ENCODE data around the gene STAMBPL1.
A peak's percentile ranks its signal among the peaks of the same experiment; 100 is the strongest.

Gene STAMBPL1

DNA sequence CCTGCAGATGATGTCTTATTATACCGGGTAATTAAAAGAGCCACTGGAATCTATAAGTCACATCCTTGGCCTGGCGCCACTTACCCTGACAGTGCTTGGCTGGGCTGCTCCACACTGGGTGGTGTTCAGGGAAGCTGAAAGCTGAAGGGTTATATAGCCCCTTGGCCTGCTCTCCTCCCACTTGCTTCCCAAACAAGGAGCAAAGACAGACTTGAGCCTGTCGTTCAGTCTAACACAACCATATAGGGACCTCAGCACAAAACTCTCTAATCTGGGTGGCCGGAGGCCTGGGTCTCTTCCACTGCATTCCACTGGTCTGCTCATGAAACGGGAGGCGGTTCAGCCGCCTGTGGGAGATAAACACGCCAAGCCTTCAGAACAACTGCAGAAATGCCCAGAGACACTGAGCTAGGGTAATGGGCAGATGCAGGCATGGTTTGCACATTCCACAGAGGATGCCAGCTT is 72.6 kb downstream of the STAMBPL1 start, which contains the start of gene ACTA2:
TSS of gene ACTA2 (minus strand) at position 127 of the 465 bp plus-strand sequence. CDS start 3,843 bp downstream, outside the sequence.
- peak; percentile 99 for DNase-seq

DNA sequence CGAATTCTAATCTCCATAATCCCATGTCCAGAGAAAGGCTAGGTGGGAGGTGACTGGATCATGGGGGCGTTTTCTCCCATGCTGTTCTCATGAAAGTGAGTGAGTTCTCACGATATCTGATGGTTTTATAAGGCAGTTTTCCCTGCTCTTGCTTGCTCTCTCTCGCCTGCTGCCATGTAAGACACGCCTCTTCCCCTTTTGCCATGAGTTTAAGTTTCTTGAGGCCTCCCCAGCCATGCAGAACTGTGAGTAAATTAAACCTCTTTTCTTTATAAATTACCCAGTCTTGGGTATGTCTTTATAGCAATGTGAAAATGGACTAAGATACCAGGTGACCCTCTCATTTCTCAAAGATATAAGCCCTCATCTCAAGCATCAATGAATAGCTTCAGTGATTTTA is 73.6 kb downstream of the STAMBPL1 start:
- DNase-seq, result no peak

DNA sequence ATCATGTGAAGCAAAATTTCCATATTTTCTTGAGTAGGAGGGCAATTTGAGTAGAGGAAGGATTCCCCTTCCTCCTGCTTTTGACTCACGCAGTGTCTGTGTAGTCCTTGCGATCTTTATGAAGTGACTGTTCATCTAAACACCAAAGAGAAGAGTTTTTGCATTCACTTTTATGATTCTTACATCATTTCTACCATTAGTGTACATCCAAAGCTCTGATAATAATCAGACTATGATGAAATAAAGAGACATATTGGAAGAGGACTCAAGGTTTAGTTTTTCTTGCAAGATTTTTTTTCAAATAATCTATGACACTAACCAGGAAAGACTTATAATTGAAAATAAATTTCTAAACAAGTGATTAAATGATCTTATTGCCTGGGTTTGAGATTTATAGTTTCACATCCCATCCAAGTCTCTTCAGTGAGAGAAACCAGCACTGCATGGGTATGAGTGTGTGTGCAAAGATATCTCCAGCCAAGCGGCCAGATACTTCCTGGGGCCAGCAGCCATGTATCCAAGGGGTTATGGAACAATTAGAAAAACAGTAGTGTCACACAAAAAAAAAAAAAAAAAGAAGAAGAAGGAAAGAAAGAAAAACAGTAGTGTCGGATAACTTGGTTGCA is 74.5 kb downstream of the STAMBPL1 start:
- no peak for DNase-seq

DNA sequence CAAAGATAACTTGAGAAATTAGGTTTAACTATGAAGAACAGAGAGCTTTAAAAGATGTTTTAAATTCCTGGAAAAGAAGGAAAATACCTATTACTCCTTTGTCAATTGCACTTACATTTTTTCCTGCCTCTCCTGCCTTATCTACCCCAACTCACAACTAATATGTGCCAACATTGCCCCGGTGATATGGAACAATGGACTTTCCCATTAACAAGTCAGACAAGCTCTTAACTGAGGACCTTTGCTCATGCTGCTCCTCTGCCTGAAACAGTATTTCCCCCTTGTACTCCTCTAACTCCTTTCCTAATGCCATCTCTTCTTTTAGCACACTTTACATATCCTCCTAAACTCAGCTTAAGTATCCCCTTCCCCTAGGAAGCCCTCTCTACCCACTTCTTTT is 77.3 kb downstream of the STAMBPL1 start:
- no peak for DNase-seq

DNA sequence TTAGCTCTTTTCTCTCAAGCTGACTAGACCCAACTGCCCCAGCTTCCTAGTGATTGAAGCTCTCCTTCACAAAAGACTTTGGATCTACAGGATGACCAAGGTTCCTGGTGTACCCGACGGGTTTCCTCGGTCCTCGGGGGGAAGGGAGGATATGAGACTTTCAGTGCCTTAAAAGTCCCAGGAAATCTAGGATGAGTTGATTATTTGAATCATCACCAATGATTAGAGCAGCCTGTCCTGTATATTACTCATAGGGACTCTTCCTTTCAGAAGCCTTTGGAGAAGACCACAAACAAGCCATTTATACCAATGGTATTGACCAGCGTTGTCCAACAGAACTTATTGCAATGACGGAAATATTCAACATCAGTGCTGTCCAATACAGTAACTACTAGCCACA is 78.7 kb downstream of the STAMBPL1 start:
- DNase-seq, result no peak

DNA sequence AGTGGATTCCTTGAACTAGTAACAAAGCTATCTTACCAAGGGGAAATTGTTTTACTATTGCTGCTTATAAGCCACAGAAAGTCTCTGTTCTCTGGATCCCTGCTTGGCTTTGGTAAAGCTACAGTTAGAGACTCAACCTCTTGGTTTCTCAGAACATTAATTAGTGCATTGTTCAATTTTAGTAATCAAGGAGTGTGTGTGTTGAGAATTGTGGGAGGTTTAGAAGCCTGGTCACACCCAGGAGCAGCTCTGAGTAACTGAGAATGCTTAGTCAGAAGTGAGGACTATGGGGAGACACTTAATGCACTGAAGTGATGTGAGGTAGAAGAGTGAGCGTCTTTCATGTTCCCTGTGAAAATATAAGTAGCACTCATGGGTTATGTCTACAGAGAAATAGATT is 80.8 kb downstream of the STAMBPL1 start:
- no peak for DNase-seq

DNA sequence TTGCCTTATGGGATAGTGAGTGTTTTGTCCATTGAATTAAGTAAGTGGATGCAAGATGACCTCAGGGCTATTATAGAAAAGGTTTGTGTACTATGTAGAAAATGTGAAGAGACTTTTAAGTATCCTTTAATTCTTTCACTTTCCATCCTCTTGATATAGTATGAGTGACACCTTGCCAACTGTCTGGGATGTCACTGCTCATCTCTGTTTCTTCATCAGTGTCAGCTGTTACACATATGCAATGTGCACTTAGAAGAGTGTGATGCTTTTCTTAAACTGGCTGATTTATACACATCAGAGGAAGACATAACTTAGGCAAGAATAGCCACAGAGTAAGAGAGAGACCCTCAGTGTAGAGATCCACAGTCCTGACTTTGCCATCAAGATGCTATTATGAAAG is 81.2 kb downstream of the STAMBPL1 start:
- DNase-seq, result no peak

DNA sequence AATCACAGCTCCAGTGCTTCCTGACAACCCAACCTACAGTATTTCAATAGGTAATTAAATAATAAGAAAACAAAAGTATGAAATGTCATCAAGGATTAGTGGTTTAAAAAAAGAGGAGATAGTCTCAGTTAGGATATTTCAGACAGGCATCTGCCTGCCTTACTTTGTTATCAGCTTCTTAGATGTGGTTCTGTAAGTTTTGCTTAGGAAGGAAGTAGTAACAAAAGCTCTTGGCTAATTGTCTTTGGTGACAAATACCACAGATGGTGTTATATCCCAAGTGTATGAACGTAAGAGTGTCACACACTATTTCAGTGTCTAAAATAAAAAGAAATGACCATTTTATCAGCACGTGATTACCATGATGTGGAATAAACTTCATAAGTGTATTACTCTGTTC is 82.3 kb downstream of the STAMBPL1 start:
- DNase-seq, result no peak

DNA sequence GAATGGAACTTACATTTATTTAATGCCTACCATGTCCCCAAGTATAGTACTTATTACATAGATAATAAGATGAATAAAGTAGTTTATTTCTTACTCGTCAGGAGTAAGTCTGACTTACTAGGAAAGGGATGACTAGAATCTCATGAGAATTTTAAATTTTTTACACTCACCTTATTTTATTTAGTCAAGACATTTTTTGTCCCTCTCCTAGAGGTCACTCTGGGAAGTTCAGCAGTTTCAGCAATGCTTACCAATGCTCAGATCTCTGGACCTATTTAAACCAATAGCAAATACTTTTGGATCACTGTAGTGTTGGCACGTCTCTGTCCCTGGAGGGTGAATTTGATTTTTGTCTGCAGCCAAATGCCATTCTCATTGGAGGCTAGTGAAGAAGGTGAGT is 83.3 kb downstream of the STAMBPL1 start:
- no peak for DNase-seq

DNA sequence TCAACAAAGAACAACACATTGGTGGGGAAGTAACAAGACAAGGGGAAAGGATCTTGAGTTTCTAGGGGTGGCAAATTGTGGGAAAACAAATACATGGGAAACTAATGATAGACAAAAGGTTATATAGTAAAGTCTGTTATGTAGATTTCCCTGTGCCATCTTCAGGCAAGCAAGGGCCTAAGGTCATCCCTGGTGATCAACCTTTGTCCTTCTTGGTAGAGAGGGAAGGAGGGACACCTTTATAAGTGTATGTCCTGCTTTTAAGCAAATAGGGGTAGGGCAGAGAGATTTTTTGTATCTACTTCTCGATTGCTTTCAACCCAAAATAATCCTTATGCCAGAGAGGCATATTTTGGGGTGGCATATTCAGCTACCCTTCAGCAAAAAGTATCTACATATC is 84.3 kb downstream of the STAMBPL1 start:
- DNase-seq, result no peak

DNA sequence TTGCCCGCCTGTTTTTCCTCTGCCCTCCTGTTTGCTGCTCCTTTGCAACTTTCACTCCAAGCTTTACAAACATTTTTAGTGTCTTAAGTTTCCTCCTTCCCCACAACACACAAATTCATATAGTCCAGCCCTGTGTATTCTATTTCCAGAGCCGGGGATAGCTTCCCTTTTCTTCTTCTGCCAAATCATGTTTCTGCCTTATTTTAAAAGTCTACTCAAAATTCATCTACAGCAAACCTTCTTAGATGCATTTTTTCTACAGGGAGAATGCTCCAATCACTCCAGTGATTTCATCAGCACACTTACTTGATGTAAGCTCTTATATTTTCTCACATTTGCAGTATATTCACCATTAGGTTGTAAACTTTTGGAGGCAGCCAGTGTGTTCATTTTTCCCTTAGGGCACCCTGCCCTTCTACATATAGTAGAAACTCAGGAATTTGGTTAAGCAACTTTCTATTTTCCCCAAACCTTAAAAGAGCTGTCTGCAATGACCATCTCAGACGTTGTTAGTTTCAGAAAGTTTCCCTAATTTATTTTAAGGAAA is 84.9 kb downstream of the STAMBPL1 start:
- DNase-seq, result peak; percentile 53

DNA sequence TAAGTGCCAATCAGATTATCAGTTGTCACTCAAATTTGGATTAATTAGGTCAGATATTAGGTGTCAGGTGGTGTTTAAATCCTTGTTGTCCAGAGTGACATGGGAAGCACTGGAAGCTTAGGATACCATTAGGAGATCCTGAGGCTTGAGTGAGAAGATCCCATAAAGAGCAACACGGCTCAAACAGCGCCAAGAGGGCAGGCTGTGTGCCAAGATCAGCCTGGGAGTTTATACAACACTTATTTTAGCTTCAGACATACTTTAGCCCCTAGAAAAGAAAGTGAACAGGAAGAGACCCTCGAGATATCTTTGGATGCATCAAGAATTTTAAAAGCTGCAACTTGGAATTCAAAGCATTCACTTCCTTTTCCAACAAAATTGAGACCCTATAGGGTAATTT is 86.8 kb downstream of the STAMBPL1 start:
- no peak for DNase-seq

DNA sequence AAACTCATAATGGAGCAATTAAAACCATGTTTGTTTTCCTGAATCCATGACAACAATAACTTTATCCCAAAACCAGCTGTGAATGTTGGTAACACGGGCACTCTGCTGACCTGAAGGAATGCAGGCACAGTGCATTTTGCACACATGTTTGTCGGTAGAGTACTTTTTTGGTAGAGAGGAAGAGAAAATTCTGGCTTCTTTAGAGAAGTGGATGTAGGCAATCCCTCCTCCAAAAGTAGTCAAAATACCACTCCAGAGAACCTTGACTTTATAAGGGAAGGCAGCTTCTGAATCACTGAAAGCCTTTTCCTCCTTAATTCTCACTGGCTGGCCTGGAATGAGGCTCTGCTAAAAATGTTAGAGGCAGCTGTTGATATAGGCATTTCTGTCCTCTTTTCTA is 88.3 kb downstream of the STAMBPL1 start:
- DNase-seq, result peak; percentile 63

DNA sequence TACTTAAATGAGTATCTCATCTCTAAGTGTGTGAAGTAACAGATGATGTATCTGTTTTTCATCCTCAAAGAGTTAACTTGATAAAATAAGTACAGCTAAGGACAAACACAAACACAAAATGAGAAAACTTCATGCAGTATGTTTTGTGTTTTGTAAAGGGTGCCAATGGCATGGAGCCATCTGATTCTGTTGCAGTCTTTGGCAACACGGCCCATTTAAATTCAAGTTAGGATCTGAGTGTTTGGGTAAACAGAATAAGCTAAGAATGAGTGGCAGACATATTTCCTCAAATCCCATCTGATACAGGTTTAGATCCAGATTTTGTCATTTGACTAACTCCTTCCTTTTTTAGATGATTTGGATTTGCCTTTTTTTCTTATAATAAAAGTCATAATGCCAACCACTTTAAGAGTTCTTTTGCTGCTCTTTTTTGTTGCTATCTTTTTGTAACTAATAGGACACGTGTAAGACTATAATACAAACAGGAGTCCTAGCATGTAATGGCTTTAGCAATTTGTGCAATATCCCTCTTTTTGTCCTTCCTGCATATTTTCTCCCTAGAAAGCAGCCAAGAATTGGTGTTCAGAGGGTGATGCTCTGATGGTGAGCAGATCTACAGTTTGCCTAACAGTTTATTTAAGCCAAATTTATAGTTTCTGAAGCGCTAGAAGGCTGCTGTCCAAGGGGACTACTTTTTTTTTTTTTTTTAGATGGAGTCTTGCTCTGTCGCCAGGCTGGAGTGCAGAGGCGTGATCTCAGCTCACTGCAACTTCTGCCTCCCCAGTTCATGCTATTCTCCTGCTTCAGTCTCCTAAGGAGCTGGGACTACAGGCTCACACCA is 91.4 kb downstream of the STAMBPL1 start:
- no peak for DNase-seq
